ENCODE results near the gene DCUN1D3. TPM values are rescaled to one million over a fixed set of nuclear protein-coding genes. Genes with fewer than 3 reads are reported as not detected.
"Not testable (repeated sequence)": the region's sequence is repeated elsewhere in the genome, so short reads cannot be mapped to it uniquely, and the experiment has no call there.

Gene DCUN1D3
- total RNA-seq, 2 donors from 2014 or later: 7.5 to 14.5 TPM

- Histone ChIP-seq H3K4me3 (no peak overlapping the region), H3K4me1 (peaks cover 69% of the 10 kb centered on the region), H3K9me3 (no peaks in the 10 kb centered on the region), H3K27ac (peak overlapping the region in 3 of 4 donors; percentile 6 to 49 (median 43)), H3K36me3 (replicated peaks in 1 of 2; ENCODE audit: insufficient read depth in 1 of 2, low read depth in 2 of 2) (no peaks in the 10 kb centered on the region), H3K27me3 (no peaks in the 10 kb centered on the region)
- intact Hi-C loops (cut with DNase I): no loop called here
- 0 to 10% methylated on average over 2 to 3 of the region's 3 CpGs for WGBS, 2 donors
- TF ChIP-seq POLR2A (IDR thresholded peaks at IDR 0.05) (no peak), CTCF (IDR thresholded peaks at IDR 0.05) (no peak)
- peak; percentile 83 for ATAC-seq
- DNase-seq: peak; percentile 80 to 90 (median 86)
These were observed 31.3 kb downstream of the DCUN1D3 start for GRCh38 chr16:20868890-20869289.

GRCh38 chr16:20867585-20867984 is 32.6 kb downstream of the DCUN1D3 start:
- H3K4me1 ChIP-seq: peaks cover 66% of the 10 kb centered on the region
- WGBS, 2 donors: 84 to 85% methylated on average over 2 of the region's 2 CpGs
- no peak for ATAC-seq
- H3K27me3 ChIP-seq: no peaks in the 10 kb centered on the region
- DNase-seq: no peak
- no peak overlapping the region for H3K4me3 ChIP-seq
- peak overlapping the region in 1 of 4 donors; percentile 26 for H3K27ac ChIP-seq
- H3K36me3 ChIP-seq (replicated peaks in 1 of 2; ENCODE audit: insufficient read depth in 1 of 2, low read depth in 2 of 2): no peaks in the 10 kb centered on the region
- TF ChIP-seq CTCF (IDR thresholded peaks at IDR 0.05) (no peak), POLR2A (IDR thresholded peaks at IDR 0.05) (no peak)
- intact Hi-C loops (cut with DNase I): no loop called here
- H3K9me3 ChIP-seq: no peaks in the 10 kb centered on the region

GRCh38 chr16:20866801-20867200 is 33.4 kb downstream of the DCUN1D3 start:
- 31 to 38% methylated on average over 3 of the region's 3 CpGs for WGBS, 2 donors

GRCh38 chr16:20866145-20866772 is 33.9 kb downstream of the DCUN1D3 start:
- intact Hi-C loops (cut with DNase I): no loop called here
- Histone ChIP-seq H3K36me3 (replicated peaks in 1 of 2; ENCODE audit: insufficient read depth in 1 of 2, low read depth in 2 of 2) (no peaks in the 10 kb centered on the region), H3K27me3 (no peaks in the 10 kb centered on the region), H3K4me1 (peaks cover 55% of the 10 kb centered on the region), H3K4me3 (no peak overlapping the region), H3K27ac (peak overlapping the region in 3 of 4 donors; percentile 40 to 69 (median 41)), H3K9me3 (no peaks in the 10 kb centered on the region)
- 68 to 69% methylated on average over 6 of the region's 6 CpGs for WGBS, 2 donors
- ATAC-seq: no peak
- peak; percentile 33 to 68 (median 42) for DNase-seq
- TF ChIP-seq CTCF (IDR thresholded peaks at IDR 0.05): no peak
- no peak for TF ChIP-seq POLR2A (IDR thresholded peaks at IDR 0.05)

More at GRCh38 chr16:20866801-20867200, 33.4 kb downstream of the DCUN1D3 start:
- DNase-seq (peak in 3 of 4 donors; percentile 44 to 64 (median 52)), ATAC-seq (peak; percentile 31)
- Histone ChIP-seq H3K27ac (peak overlapping the region in 3 of 4 donors; percentile 40 to 69 (median 41)), H3K4me1 (peaks cover 59% of the 10 kb centered on the region), H3K27me3 (no peaks in the 10 kb centered on the region), H3K4me3 (no peak overlapping the region), H3K36me3 (replicated peaks in 1 of 2; ENCODE audit: insufficient read depth in 1 of 2, low read depth in 2 of 2) (no peaks in the 10 kb centered on the region), H3K9me3 (no peaks in the 10 kb centered on the region)
- TF ChIP-seq POLR2A (IDR thresholded peaks at IDR 0.05): no peak
- intact Hi-C loops (cut with DNase I): no loop called here

GRCh38 chr16:20865420-20866131 is 34.6 kb downstream of the DCUN1D3 start:
- Histone ChIP-seq H3K36me3 (replicated peaks in 1 of 2; ENCODE audit: insufficient read depth in 1 of 2, low read depth in 2 of 2) (no peaks in the 10 kb centered on the region), H3K4me3 (no peak overlapping the region), H3K9me3 (no peaks in the 10 kb centered on the region), H3K27me3 (no peaks in the 10 kb centered on the region), H3K4me1 (peaks cover 49% of the 10 kb centered on the region), H3K27ac (peak overlapping the region in 3 of 4 donors; percentile 40 to 69 (median 41))
- DNase-seq: no peak
- intact Hi-C loops (cut with DNase I): no loop called here
- TF ChIP-seq CTCF (IDR thresholded peaks at IDR 0.05): no peak
- TF ChIP-seq POLR2A (IDR thresholded peaks at IDR 0.05): no peak
- 76 to 82% methylated on average over 6 of the region's 6 CpGs for WGBS, 2 donors
- no peak for ATAC-seq

- intact Hi-C loops (cut with DNase I); H3K27me3 ChIP-seq; H3K4me3 ChIP-seq; H3K9me3 ChIP-seq; ATAC-seq; H3K36me3 ChIP-seq (replicated peaks in 1 of 2; ENCODE audit: insufficient read depth in 1 of 2, low read depth in 2 of 2); DNase-seq; H3K27ac ChIP-seq: not testable (repeated sequence)
- H3K4me1 ChIP-seq: peaks cover 40% of the 10 kb centered on the region
- 88 to 94% methylated on average over 6 of the region's 6 CpGs for WGBS, 2 donors
These were observed 35.8 kb downstream of the DCUN1D3 start for GRCh38 chr16:20864376-20864775.

Measured in body of pancreas (tissue), 4 donors.